H1 (cell line): ENCODE measurements around the gene DGKH. TPM values are rescaled to one million over a fixed set of nuclear protein-coding genes. Genes with fewer than 3 reads are reported as not detected.
A peak's percentile ranks its signal among the peaks of the same experiment; 100 is the strongest.

Experiments used
- CTCF ChIA-PET: fragments of 300-600 bp; sonication (Branson Sonifier 250); formaldehyde crosslinking; loops from one replicate; lab custom pipeline; 2021; ENCODE audit not compliant: partially characterized antibody; lab: Charles Lee
- POLR2A ChIA-PET: fragments of 300-600 bp; sonication (Branson Sonifier 250); formaldehyde crosslinking; loops from one replicate; lab custom pipeline; 2021; ENCODE audit warnings: inconsistent platforms; ENCODE audit not compliant: partially characterized antibody; lab: Charles Lee
- DNase-seq, 2 experiments: peaks; one replicate each; pipeline versions ENCODE4 v3.0.0 to v3.0.0-alpha.2; 2010 to 2022; ENCODE audit warnings: low spot score in 2 of 2, low read depth in 1 of 2, mixed read lengths in 1 of 2
- FAIRE-seq: peaks from 2 replicates; lab custom pipeline; 2011; peaks lifted over from hg19 to GRCh38; lab: Jason Lieb, UNC
- H2AFZ ChIP-seq: 2 replicates; pipeline ENCODE4 v1.8.1; 2012; ENCODE audit warnings: low read length, inconsistent platforms
- H2AK5ac ChIP-seq: 2 replicates; pipeline ENCODE4 v1.6.1; 2013; ENCODE audit warnings: low read depth, low read length
- H2BK120ac ChIP-seq: replicated peaks from 2 replicates; pipeline ENCODE3; 2013; ENCODE audit warnings: low read depth, low read length, inconsistent platforms
- H2BK12ac ChIP-seq: 2 replicates; pipeline ENCODE4 v1.6.1; 2013; ENCODE audit warnings: low read depth, low read length
- H2BK15ac ChIP-seq: 2 replicates; pipeline ENCODE4 v1.6.1; 2013; ENCODE audit warnings: low read length
- H2BK20ac ChIP-seq: 2 replicates; pipeline ENCODE4 v1.6.1; 2013; ENCODE audit warnings: low read length
- H2BK5ac ChIP-seq: 2 replicates; pipeline ENCODE4 v1.6.1; 2013; ENCODE audit warnings: low read depth, low read length
- H3K14ac ChIP-seq: 2 replicates; pipeline ENCODE4 v1.6.1; 2013; ENCODE audit warnings: inconsistent platforms; ENCODE audit not compliant: insufficient read length
- H3K18ac ChIP-seq: 2 replicates; pipeline ENCODE4 v1.6.1; 2013; ENCODE audit warnings: low read length; ENCODE audit errors: extremely low read depth
- H3K23ac ChIP-seq: 2 replicates; pipeline ENCODE4 v1.6.1; 2013; ENCODE audit warnings: inconsistent platforms; ENCODE audit not compliant: insufficient read length
- H3K23me2 ChIP-seq: 2 replicates; pipeline ENCODE4 v1.6.1; 2013; ENCODE audit warnings: low read depth, low read length
- H3K27ac ChIP-seq: 2 replicates; pipeline ENCODE4 v1.6.1; 2011; ENCODE audit warnings: low read depth, low read length, inconsistent platforms
- H3K27me3 ChIP-seq, 4 experiments: replicated peaks in 1 of 4; 1 replicate in 1 of 4; 2 replicates in 3 of 4; pipeline versions ENCODE4 v1.6.1 to v1.8.1; 2011 to 2013; ENCODE audit warnings: low read length in 3 of 4, mild to moderate bottlenecking in 3 of 4, inconsistent platforms in 2 of 4, mixed read lengths in 2 of 4, moderate library complexity in 1 of 4; ENCODE audit not compliant: control insufficient read depth in 3 of 4, insufficient read depth in 3 of 4; ENCODE audit errors: extremely low read depth in 1 of 4
- H3K36me3 ChIP-seq, 4 experiments: 2 replicates each; pipeline versions ENCODE4 v1.6.1 to v1.8.1; 2011 to 2013; ENCODE audit warnings: mild to moderate bottlenecking in 4 of 4, low read length in 3 of 4, moderate library complexity in 2 of 4, control low read depth in 1 of 4, inconsistent platforms in 1 of 4; ENCODE audit not compliant: insufficient read depth in 4 of 4, control insufficient read depth in 2 of 4
- H3K4ac ChIP-seq: replicated peaks from 2 replicates; pipeline ENCODE3; 2013; ENCODE audit warnings: low read length, low read depth, mixed read lengths, inconsistent platforms; ENCODE audit not compliant: insufficient read length
- H3K4me1 ChIP-seq, 4 experiments: replicated peaks in 1 of 4; 1 replicate in 1 of 4; 2 replicates in 3 of 4; pipeline versions ENCODE4 v1.6.1 to v1.8.1; 2011 to 2013; ENCODE audit warnings: low read length in 3 of 4, inconsistent platforms in 2 of 4, mixed read lengths in 1 of 4; ENCODE audit not compliant: insufficient read depth in 4 of 4, control insufficient read depth in 3 of 4
- H3K4me2 ChIP-seq, 2 experiments: 2 replicates each; pipeline versions ENCODE4 v1.6.1 to v1.8.1; 2011 to 2013; ENCODE audit warnings: low read depth in 2 of 2, low read length in 2 of 2, control low read depth in 1 of 2, inconsistent platforms in 1 of 2, mild to moderate bottlenecking in 1 of 2; ENCODE audit not compliant: insufficient read depth in 1 of 2
- H3K4me3 ChIP-seq, 4 experiments: fragments of 200-600, 300-600 bp in 1 of 4; sonication (generic), shearing (Covaris generic), sonication (Bioruptor Twin) in 1 of 4; 2 replicates each; pipeline versions ENCODE4 v1.5.1 to v1.8.1; 2011 to 2016; ENCODE audit warnings: low read length in 4 of 4, low read depth in 3 of 4, control low read depth in 2 of 4, inconsistent platforms in 2 of 4, mild to moderate bottlenecking in 2 of 4, mixed read lengths in 1 of 4, moderate library complexity in 1 of 4; ENCODE audit not compliant: insufficient read depth in 2 of 4; ENCODE audit errors: extremely low read depth in 1 of 4
- H3K56ac ChIP-seq: replicated peaks from 2 replicates; pipeline ENCODE3; 2013; ENCODE audit warnings: low read depth, mild to moderate bottlenecking, mixed read lengths, low read length, inconsistent platforms; ENCODE audit not compliant: insufficient read length
- H3K79me1 ChIP-seq: 2 replicates; pipeline ENCODE4 v1.6.1; 2013; ENCODE audit warnings: low read depth, low read length, control low read depth
- H3K79me2 ChIP-seq, 2 experiments: 2 replicates each; pipeline versions ENCODE4 v1.6.1 to v1.8.1; 2012 to 2013; ENCODE audit warnings: low read length in 2 of 2, mild to moderate bottlenecking in 2 of 2, inconsistent platforms in 1 of 2; ENCODE audit not compliant: insufficient read depth in 2 of 2, control insufficient read depth in 1 of 2
- H3K9ac ChIP-seq, 4 experiments: replicated peaks in 1 of 4; 1 replicate in 1 of 4; 2 replicates in 3 of 4; pipeline versions ENCODE4 v1.6.1 to v1.8.1; 2011 to 2013; ENCODE audit warnings: low read depth in 3 of 4, low read length in 3 of 4, control low read depth in 2 of 4, mild to moderate bottlenecking in 2 of 4, moderate library complexity in 2 of 4, inconsistent platforms in 1 of 4; ENCODE audit errors: extremely low read depth in 1 of 4
- H3K9me3 ChIP-seq, 2 experiments: 2 replicates each; pipeline versions ENCODE4 v1.6.1 to v1.8.1; 2012 to 2013; ENCODE audit warnings: mild to moderate bottlenecking in 2 of 2, moderate library complexity in 2 of 2, control low read depth in 1 of 2, inconsistent platforms in 1 of 2, low read depth in 1 of 2, low read length in 1 of 2, mixed read lengths in 1 of 2; ENCODE audit not compliant: insufficient read depth in 2 of 2
- H4K20me1 ChIP-seq, 2 experiments: replicated peaks in 1 of 2; 2 replicates each; pipeline versions ENCODE3 to v1.8.1; 2011 to 2013; ENCODE audit warnings: inconsistent platforms in 2 of 2, low read length in 2 of 2, mild to moderate bottlenecking in 1 of 2; ENCODE audit not compliant: insufficient read depth in 2 of 2, control insufficient read depth in 1 of 2
- H4K5ac ChIP-seq: 2 replicates; pipeline ENCODE4 v1.6.1; 2013; ENCODE audit warnings: low read length, low read depth, mixed read lengths, inconsistent platforms; ENCODE audit not compliant: insufficient read length
- H4K8ac ChIP-seq: 2 replicates; pipeline ENCODE4 v1.8.0; 2013; ENCODE audit warnings: mild to moderate bottlenecking, moderate library complexity, low read length, inconsistent platforms; ENCODE audit not compliant: insufficient read depth; ENCODE audit errors: extremely low read depth
- H4K91ac ChIP-seq: replicated peaks from 2 replicates; pipeline ENCODE3; 2013; ENCODE audit warnings: low read length, mixed read lengths, inconsistent platforms; ENCODE audit not compliant: insufficient read length
- CBX8 ChIP-seq: fragments of 300-800, 300-1000 bp; sonication (generic); IDR thresholded peaks from 2 replicates; pipeline ENCODE4 v1.7.1; 2016; ENCODE audit warnings: low read depth, low read length, borderline replicate concordance
- CTBP2 ChIP-seq: IDR thresholded peaks from 2 replicates; pipeline ENCODE4 v1.7.0; 2011; ENCODE audit warnings: borderline replicate concordance, mild to moderate bottlenecking, moderate library complexity, mixed read lengths, low read length; ENCODE audit not compliant: insufficient read depth, insufficient read length
- E2F6 ChIP-seq: IDR thresholded peaks from 2 replicates; pipeline ENCODE4 v1.6.1; 2012; ENCODE audit warnings: inconsistent platforms
- NANOG ChIP-seq: IDR thresholded peaks from 2 replicates; pipeline ENCODE4 v1.6.1; 2011; ENCODE audit warnings: low read length, low read depth, mild to moderate bottlenecking, inconsistent platforms; ENCODE audit not compliant: insufficient read depth, poor library complexity, severe bottlenecking
- NRF1 ChIP-seq: IDR thresholded peaks from 2 replicates; pipeline ENCODE4 v1.6.1; 2011; ENCODE audit warnings: mild to moderate bottlenecking, low read depth, low read length, improper control_type of control experiment
- PHF8 ChIP-seq: fragments of 200-600 bp; sonication (generic); conservative IDR thresholded peaks from 2 replicates; pipeline ENCODE4 v1.7.1; 2012; ENCODE audit warnings: low read depth, mild to moderate bottlenecking, inconsistent platforms, low read length, moderate library complexity
- RAD21 ChIP-seq, 2 experiments: IDR thresholded peaks in 1 of 2; conservative IDR thresholded peaks in 1 of 2; 2 replicates each; pipeline ENCODE4 v1.6.1; 2011; ENCODE audit warnings: low read depth in 2 of 2, low read length in 2 of 2, improper control_type of control experiment in 1 of 2, inconsistent platforms in 1 of 2, mild to moderate bottlenecking in 1 of 2, moderate library complexity in 1 of 2
- RNF2 ChIP-seq: fragments of 200-900, 300-1000 bp; sonication (generic); IDR thresholded peaks from 2 replicates; pipeline ENCODE4 v1.7.1; 2016; ENCODE audit warnings: borderline replicate concordance, low read depth, mild to moderate bottlenecking, antibody characterized with exemption, low read length; ENCODE audit not compliant: poor library complexity, severe bottlenecking; ENCODE audit errors: missing control alignments
- WGBS, 2 experiments: shearing (Covaris generic) in 1 of 2; methylation state at CpG; one replicate each; pipeline versions ENCODE4 v1.1.6 to v1.1.7; 2013 to 2015; ENCODE audit warnings: low lambda C conversion rate in 2 of 2, mixed read lengths in 2 of 2, inconsistent platforms in 1 of 2, low coverage in 1 of 2, missing lambda C conversion rate in 1 of 2; ENCODE audit not compliant: insufficient replicate concordance in 2 of 2, insufficient coverage in 1 of 2, insufficient read length in 1 of 2; ENCODE audit errors: extremely low coverage in 1 of 2, missing lambda C conversion rate in 1 of 2; 5-methylcytosine and 5-hydroxymethylcytosine counted together
- polyA plus RNA-seq, 7 experiments: library from polyadenylated mRNA; depleted of rRNA in 3 of 7; stranded (reverse) in 5 of 7; unstranded in 2 of 7; fragments of >200 nt in 5 of 7; fragments of 200-250 nt in 2 of 7; gene quantifications; 1 replicate in 5 of 7; 2 replicates in 1 of 7; 4 replicates in 1 of 7; pipeline versions ENCODE4 v1.2.1 to v1.2.3, GENCODE V29; 2011 to 2013; ENCODE audit warnings: missing spikeins in 2 of 7, mixed read lengths in 2 of 7
- total RNA-seq: library from RNA; stranded (reverse); fragmentation: NEBNext Ultra II Directional; extraction: Animal tissue kit (Norgen Biotek cat#: 25700); gene quantifications from 2 replicates; pipeline ENCODE4 v1.2.1, GENCODE V29; 2021

Gene DGKH
- total and polyA plus RNA-seq, 2 of the 8 experiments (the other 6 are each of a cell fraction or from before 2014, with no cell fraction given) = 2.1 to 7.9 TPM

GRCh38 chr13:42272115-42272803, 223.8 kb downstream of the DGKH start, which contains the start of gene AKAP11:
AKAP11 (plus strand) TSS chr13:42272152; CDS start chr13:42286349, 14,197 bp downstream.
- Histone ChIP-seq H2BK5ac (no peak within 1 kb of the TSS; the same call in 1 of the 2 replicates), H4K20me1 (no peaks in the 10 kb centered on the region), H4K5ac (no peak within 1 kb of the TSS), H2AK5ac (no peak within 1 kb of the TSS), H3K36me3 (no peaks in the 10 kb centered on the region), H4K8ac (peak within 1 kb of the TSS; percentile 91; the same call in 1 of the 2 replicates), H2BK20ac (no peak within 1 kb of the TSS), H3K4me1 (peaks cover 0 to 9% (median 4%) of the 10 kb centered on the region in 4 experiments; a peak in 3 of 7 replicates), H4K91ac (no peak within 1 kb of the TSS), H2BK120ac (no peak within 1 kb of the TSS), H2BK15ac (0 out of 2 replicates have a peak within 1 kb of the TSS, but pooled peaks have one; percentile 53), H2AFZ (peak within 1 kb of the TSS; percentile 54; the same call in 1 of the 2 replicates), H3K4me3 (peak within 1 kb of the TSS; percentile 67 to 85 (median 78)), H3K4ac (no peak within 1 kb of the TSS), H3K79me2 (peaks cover 2 to 49% of the 10 kb centered on the region in 2 experiments; a peak in 3 of 4 replicates), H3K56ac (peak within 1 kb of the TSS; percentile 32), H3K79me1 (peaks cover 6% of the 10 kb centered on the region; the same call in 1 of the 2 replicates), H3K14ac (no peak within 1 kb of the TSS), H3K4me2 (peak within 1 kb of the TSS; percentile 38 to 94), H3K9me3 (peaks cover 0 to 8% of the 10 kb centered on the region in 2 experiments; a peak in 1 of 4 replicates), H3K23ac (no peak within 1 kb of the TSS), H3K27ac (peak within 1 kb of the TSS; percentile 83), H3K18ac (0 out of 2 replicates have a peak within 1 kb of the TSS, but pooled peaks have one; percentile 10), H3K23me2 (peaks cover 3% of the 10 kb centered on the region; the same call in 1 of the 2 replicates), H2BK12ac (no peak within 1 kb of the TSS), H3K27me3 (no peaks in the 10 kb centered on the region), H3K9ac (peak within 1 kb of the TSS; percentile 39 to 78 (median 63))
- POLR2A ChIA-PET = interaction anchor here (0.7 to 2.4 kb wide), 7 partner anchors 8 to 50 kb away, joined by 3 to 12 read pairs (median 6); no protein-coding TSS in a partner anchor
- FAIRE-seq = no peak
- WGBS, 2 experiments = 0% methylated on average over 24 of the region's 59 CpGs; no CpG with 5 or more reads in 1 of the 2 experiments
- peak in 1 of 2 experiments; percentile 73 for DNase-seq
- CTCF ChIA-PET = interaction anchor here (0.6 to 1.5 kb wide), 5 partner anchors 13 to 225 kb away, joined by 3 to 5 read pairs (median 3); no protein-coding TSS in a partner anchor
- TF ChIP-seq CBX8 (no peak), RAD21 (IDR thresholded peaks at IDR 0.05 in 1 of 2, conservative IDR thresholded peaks at IDR 0.05 in 1 of 2; ENCODE audit: low read depth in 2 of 2, low read length in 2 of 2) (0 out of 4 replicates have a peak, but pooled peaks of 1 of the 2 experiments have one; percentile 6), NANOG (no peak), RNF2 (no peak), E2F6 (peak; percentile 53; the same call in 1 of the 2 replicates), NRF1 (no peak), CTBP2 (no peak), PHF8 (peak; percentile 68; the same call in 1 of the 2 replicates)
